DMS153 treated with DMSO at 0.1 percent for 48 hours (cell line): ENCODE results near the gene THRA.
A peak's percentile ranks its signal among the peaks of the same experiment; 100 is the strongest.

Experiments used
- DNase-seq: peaks from one replicate; lab custom pipeline; 2025; ENCODE audit not compliant: unreplicated experiment; lab: John Stamatoyannopoulos, UW

Gene THRA

GRCh38 chr17:40079545-40079944 lies 16.8 kb downstream of the THRA start:
- DNase-seq, result no peak

- no peak for DNase-seq
Observed at GRCh38 chr17:40084477-40084876, 21.7 kb downstream of the THRA start.

GRCh38 chr17:40086150-40087044 lies 23.6 kb downstream of the THRA start:
- DNase-seq, result peak; percentile 23

DNA sequence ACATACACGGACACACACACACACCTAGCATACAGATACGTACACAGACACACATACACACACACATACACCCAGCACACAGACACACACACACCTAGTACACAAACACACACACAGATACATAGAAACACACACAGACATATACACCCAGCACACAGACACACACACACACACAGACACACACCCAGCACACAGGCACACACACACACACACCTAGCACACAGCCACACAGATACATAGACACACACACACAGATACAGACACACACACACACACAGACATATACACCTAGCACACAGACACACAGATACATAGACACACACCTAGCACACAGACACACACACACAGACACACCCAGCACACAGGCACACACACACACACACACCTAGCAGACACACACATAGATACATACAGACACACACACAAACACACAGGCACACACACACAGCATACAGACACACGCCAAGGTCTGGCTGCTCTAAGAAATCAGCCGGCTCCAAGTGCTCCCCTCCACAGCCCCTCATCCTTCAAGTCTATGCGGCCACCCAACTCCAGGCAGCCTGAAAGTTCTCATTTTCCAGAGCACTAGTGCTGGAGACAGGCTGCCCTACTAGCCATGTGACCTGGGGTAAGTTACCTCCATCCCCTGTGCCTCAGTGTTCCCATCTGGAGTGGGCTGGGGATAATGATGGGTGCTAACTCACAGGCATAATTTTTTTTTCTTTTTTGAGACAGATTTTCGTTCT lies 24.5 kb downstream of the THRA start:
- DNase-seq, result no peak

GRCh38 chr17:40087903-40088718 lies 25.3 kb downstream of the THRA start:
- DNase-seq, result no peak

GRCh38 chr17:40089077-40089895 lies 26.5 kb downstream of the THRA start:
- DNase-seq, result no peak

- no peak for DNase-seq
Observed at GRCh38 chr17:40090237-40091119, 27.7 kb downstream of the THRA start.

GRCh38 chr17:40091691-40092397 lies 29.1 kb downstream of the THRA start:
- DNase-seq, result no peak

GRCh38 chr17:40092581-40092980 lies 29.8 kb downstream of the THRA start:
- no peak for DNase-seq

GRCh38 chr17:40093005-40093579 lies 30.3 kb downstream of the THRA start:
- DNase-seq, result no peak

DNA sequence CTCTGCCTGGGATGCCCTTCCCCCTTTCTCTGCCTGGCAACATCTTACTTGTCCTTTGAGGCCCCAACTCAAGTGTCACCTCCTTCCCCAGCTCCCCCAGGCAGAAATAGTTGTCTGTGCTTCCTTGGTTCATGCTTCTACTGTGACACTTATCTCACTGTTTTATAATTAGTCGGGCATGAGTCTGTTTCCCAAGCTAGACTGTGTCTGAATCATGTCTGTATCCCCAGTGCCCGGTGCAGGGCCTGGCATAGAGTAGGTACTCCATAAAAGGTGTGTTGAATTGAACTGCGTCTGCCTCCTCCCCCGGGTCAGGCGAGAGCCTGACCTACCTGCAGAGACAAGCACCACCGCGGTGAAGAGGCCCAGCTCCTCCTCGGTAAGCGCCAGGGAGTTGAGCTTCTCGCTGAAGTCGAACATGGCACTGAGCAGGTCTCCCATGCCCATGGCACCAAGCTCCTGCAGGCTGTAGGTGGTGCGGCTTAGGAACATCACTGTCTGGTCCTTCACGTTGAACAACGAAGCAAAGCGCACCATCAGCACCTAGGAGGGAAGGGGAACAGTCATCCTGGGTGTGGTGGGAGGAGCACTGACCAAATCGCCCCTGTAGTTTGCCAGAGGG lies 30.9 kb downstream of the THRA start:
- DNase-seq, result no peak

- DNase-seq, result no peak
Observed at GRCh38 chr17:40094874-40095273, 32.1 kb downstream of the THRA start.

- no peak for DNase-seq
Observed at GRCh38 chr17:40095351-40095943, 32.7 kb downstream of the THRA start.

GRCh38 chr17:40095944-40096791 lies 33.4 kb downstream of the THRA start:
- DNase-seq, result no peak

- no peak for DNase-seq
Observed at GRCh38 chr17:40097087-40097486, 34.3 kb downstream of the THRA start.

DNA sequence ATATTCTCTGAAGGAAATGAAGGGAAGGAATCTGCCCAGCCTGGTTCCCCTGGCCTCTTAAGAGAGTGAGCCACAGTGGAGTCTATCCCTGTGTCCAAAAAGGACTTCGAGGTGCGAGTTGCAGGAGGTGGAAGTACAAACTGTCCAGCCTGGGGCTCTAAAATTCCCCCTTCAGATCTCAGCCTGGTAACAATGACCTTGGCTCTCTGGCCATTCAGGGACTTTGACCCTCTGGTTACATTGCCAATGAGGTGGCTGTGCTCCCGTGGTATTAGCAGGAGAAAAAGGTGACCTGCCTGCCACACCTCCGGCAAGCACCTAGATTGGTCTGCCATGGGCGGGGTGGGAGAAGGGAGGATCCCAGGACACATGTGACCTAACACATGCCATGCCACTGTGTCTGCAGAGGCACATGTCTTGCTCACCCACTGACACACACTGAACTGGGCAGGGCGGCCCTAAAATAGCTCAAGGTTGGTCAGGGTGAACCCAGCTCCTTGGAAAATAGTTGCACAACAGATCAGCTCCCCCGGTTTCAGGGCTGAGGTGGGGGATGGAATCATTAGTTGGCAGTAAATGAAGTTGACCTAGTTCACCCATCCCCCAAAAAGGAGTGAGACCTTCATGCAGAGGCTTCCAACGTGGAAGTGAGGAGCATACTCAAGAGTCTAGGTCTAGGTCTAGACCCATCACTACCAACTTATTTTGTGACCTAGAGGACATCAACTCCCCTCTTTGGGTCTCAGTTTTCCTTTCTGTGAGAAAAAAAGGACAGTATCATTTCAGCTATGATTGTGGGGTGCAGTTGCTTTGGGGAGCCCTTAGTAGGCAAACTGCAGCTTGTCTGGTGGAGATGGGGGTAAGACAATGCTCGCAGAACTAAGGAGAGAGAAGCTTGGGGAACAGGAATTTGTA lies 35.4 kb downstream of the THRA start:
- DNase-seq, result no peak
